22Rv1 (cell line): Measurements from ENCODE around the gene SUN5.

Experiments used
- ZFX ChIP-seq: fragments of 450-650 bp; IDR thresholded peaks from 2 replicates; pipeline ENCODE4 v1.6.1; 2017; ENCODE audit warnings: antibody characterized with exemption, borderline replicate concordance
- TF ChIP-seq, protein P1 (sequence below): fragments of 450-650 bp; IDR thresholded peaks from 2 replicates; pipeline ENCODE4 v1.5.1; 2017; ENCODE audit warnings: mild to moderate bottlenecking

DNA sequence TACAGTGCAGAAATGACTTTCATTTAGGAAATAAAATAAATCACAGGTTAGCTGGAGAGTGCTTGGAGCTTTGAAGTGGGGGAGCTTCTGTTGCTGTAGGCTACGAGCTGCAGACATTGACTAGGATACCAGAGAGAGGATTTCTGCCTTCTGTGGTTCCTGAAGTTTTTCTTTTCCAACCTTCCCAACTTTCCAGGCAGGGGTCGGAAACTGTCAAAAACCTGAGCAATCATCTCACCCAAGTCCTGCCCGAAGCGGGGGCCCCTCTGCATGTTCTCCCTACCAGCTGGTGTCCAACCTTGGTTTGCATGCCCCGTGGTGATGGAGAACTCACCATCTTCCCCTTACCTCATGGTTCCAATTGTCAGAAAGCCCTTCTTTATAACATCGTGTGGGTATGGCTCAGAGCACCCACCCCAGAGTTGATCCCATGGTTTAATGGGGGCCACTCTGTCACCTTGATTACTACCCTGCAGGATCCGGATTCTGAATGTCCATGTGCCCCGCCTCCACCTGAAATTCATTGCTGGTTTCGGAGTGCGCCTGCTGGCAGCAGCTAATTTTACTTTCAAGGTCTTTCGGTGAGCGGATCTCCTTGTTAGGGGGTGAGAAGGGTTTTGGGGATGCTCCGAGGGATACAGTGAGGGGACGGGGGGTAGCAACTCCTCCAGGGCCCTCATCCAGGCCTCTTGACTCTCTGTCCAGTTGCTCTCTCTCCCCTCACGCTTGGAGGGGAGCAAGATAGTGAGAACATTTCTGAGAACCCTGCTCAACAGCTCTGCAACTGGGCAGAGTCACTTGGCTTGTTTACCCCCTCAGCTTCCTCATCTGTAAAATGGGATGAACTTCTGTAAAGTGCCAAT, 8.3 kb upstream of the SUN5 start:
- TF ChIP-seq, protein P1, sequence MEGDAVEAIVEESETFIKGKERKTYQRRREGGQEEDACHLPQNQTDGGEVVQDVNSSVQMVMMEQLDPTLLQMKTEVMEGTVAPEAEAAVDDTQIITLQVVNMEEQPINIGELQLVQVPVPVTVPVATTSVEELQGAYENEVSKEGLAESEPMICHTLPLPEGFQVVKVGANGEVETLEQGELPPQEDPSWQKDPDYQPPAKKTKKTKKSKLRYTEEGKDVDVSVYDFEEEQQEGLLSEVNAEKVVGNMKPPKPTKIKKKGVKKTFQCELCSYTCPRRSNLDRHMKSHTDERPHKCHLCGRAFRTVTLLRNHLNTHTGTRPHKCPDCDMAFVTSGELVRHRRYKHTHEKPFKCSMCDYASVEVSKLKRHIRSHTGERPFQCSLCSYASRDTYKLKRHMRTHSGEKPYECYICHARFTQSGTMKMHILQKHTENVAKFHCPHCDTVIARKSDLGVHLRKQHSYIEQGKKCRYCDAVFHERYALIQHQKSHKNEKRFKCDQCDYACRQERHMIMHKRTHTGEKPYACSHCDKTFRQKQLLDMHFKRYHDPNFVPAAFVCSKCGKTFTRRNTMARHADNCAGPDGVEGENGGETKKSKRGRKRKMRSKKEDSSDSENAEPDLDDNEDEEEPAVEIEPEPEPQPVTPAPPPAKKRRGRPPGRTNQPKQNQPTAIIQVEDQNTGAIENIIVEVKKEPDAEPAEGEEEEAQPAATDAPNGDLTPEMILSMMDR = no peak
- TF ChIP-seq ZFX = no peak
